Activated T-cell treated with anti-CD3 and anti-CD28 coated beads, Interleukin-2, amount 50 U/mL, for 4 hours (primary cell): Measurements from ENCODE around the gene TBR1. TPM values are rescaled to one million over a fixed set of nuclear protein-coding genes. Genes with fewer than 3 reads are reported as not detected.

Experiments used
- ATAC-seq, 2 donors: fragments of 200-7000 bp; cut with Tn5 transposase; one replicate each; pipeline ENCODE4 v1.10.0; 2021
- DNase-seq: peaks from one replicate; pipeline ENCODE4 v3.0.0-alpha.2; 2020
- H3K27me3 Mint-ChIP-seq: one replicate; pipeline ENCODE4 v1.8.0; 2021; ENCODE audit warnings: low read depth, mixed read lengths
- H3K36me3 Mint-ChIP-seq: one replicate; pipeline ENCODE4 v1.8.0; 2022; ENCODE audit warnings: mixed read lengths; ENCODE audit not compliant: insufficient read depth
- H3K4me1 Mint-ChIP-seq: one replicate; pipeline ENCODE4 v1.8.0; 2021; ENCODE audit warnings: low read depth, mixed read lengths
- H3K4me3 Mint-ChIP-seq: one replicate; pipeline ENCODE4 v1.8.0; 2021; ENCODE audit warnings: mild to moderate bottlenecking, moderate library complexity, mixed read lengths
- H3K9me3 Mint-ChIP-seq: one replicate; pipeline ENCODE4 v1.8.0; 2021; ENCODE audit warnings: mixed read lengths
- total RNA-seq, 3 donors: library from RNA; stranded (reverse); gene quantifications; one replicate each; pipeline ENCODE4 v1.2.1, GENCODE V29; 2021

The TBR1 gene
- not detected for total RNA-seq

DNA sequence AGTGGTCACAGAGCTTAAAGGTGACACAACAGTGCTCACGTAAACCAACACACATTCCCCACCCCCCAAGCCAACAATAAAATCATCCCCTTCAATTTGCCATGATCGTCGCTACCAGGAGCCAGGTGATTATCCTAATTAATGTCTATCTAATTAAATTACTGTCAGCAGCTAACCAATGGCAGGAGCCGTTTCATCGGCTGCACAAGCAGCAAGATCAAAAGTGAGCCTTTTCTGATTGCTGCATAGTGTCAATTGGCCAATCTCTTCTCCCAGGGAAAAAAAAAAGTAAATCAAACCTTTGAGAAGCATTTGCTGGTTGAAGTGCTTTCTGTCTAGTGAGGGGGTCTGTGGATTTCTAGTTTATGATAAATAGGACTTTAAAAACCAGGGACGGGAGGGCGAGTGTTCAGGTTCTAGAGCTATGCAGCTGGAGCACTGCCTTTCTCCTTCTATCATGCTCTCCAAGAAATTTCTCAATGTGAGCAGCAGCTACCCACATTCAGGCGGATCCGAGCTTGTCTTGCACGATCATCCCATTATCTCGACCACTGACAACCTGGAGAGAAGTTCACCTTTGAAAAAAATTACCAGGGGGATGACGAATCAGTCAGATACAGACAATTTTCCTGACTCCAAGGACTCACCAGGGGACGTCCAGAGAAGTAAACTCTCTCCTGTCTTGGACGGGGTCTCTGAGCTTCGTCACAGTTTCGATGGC, at the start of gene TBR1:
TBR1 (plus strand) TSS at position 311 of the 721 bp plus-strand sequence; CDS start at position 425, 114 bp downstream.
- no peak for DNase-seq
- peaks cover 63% of the 10 kb centered on the region for H3K27me3 Mint-ChIP-seq
- H3K9me3 Mint-ChIP-seq: no peaks in the 10 kb centered on the region
- no peak for ATAC-seq
- peaks cover 1% of the 10 kb centered on the region for H3K36me3 Mint-ChIP-seq
- peaks cover 46% of the 10 kb centered on the region for H3K4me1 Mint-ChIP-seq
- H3K4me3 Mint-ChIP-seq: peak within 1 kb of the TSS; percentile 74

DNA sequence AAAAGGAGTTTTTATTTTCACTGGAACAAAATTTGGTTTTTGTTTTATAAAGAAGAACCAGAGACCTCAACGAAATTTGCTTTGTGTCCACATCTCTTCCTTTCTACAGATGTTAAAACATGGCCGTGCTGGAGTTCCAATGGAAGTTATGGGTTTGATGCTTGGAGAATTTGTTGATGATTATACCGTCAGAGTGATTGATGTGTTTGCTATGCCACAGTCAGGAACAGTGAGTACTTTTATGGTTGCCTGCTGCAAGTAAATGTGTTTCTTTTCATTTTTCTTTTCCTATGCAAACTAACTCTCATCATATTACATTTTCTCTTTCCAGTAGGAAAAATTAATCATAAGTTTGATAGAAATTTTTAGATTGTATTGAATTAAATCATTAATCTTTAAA, 48.4 kb upstream of the TBR1 start:
- ATAC-seq (no peak), DNase-seq (no peak)
- Mint-ChIP-seq H3K4me1 (peaks cover 5% of the 10 kb centered on the region), H3K4me3 (no peak overlapping the region), H3K36me3 (peaks cover 29% of the 10 kb centered on the region), H3K9me3 (peaks cover 3% of the 10 kb centered on the region), H3K27me3 (no peaks in the 10 kb centered on the region)

DNA sequence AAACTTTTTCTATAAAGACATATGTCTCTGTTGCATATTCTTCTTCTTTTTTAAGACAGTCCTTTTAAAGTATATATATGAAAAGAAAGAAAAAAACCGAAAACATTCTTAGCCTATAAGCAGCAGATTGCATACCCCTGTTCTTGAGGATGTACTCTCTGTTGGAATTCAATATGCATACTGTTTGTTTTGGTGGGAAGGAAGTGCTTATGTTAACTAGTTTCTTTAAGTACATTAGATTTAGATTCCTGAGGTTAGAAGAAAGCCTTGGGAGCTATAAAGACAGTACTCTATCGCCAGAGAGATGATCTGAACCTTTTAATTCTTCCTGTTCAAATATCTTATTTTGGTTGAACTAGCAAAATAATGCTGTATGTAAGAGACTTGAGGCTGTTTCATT, 46.8 kb upstream of the TBR1 start:
- H3K4me3 Mint-ChIP-seq: no peak overlapping the region
- H3K36me3 Mint-ChIP-seq: peaks cover 21% of the 10 kb centered on the region
- DNase-seq: no peak
- H3K4me1 Mint-ChIP-seq: peaks cover 3% of the 10 kb centered on the region
- ATAC-seq: no peak
- H3K27me3 Mint-ChIP-seq: no peaks in the 10 kb centered on the region
- no peaks in the 10 kb centered on the region for H3K9me3 Mint-ChIP-seq

- Mint-ChIP-seq H3K9me3 (no peaks in the 10 kb centered on the region), H3K27me3 (no peaks in the 10 kb centered on the region), H3K4me1 (peaks cover 2% of the 10 kb centered on the region), H3K36me3 (peaks cover 26% of the 10 kb centered on the region), H3K4me3 (no peak overlapping the region)
- DNase-seq (no peak), ATAC-seq (no peak)
Observed at GRCh38 chr2:161370981-161371380, 45.1 kb upstream of the TBR1 start.

DNA sequence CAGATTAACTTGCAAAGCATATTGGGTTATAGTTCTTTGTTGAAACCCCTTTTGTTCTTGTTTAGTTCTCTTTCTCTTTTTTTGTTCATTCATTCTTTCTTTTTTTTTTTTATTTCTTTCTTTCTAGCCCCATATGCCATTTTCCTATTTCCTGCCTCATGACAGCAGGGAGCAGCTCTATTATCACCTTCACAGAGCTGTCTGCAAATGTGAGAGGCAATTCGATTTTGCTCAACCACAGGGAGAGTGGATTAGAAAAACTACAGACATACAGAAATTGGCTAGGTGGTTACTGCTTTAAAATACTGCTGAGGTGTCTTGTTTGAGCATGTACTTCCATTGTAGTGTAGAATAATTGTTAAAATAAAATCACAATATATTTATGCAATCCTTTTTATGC, 44.2 kb upstream of the TBR1 start:
- no peaks in the 10 kb centered on the region for H3K4me1 Mint-ChIP-seq
- H3K4me3 Mint-ChIP-seq: no peak overlapping the region
- DNase-seq (no peak), ATAC-seq (no peak)
- peaks cover 29% of the 10 kb centered on the region for H3K36me3 Mint-ChIP-seq
- no peaks in the 10 kb centered on the region for H3K27me3 Mint-ChIP-seq
- no peaks in the 10 kb centered on the region for H3K9me3 Mint-ChIP-seq

DNA sequence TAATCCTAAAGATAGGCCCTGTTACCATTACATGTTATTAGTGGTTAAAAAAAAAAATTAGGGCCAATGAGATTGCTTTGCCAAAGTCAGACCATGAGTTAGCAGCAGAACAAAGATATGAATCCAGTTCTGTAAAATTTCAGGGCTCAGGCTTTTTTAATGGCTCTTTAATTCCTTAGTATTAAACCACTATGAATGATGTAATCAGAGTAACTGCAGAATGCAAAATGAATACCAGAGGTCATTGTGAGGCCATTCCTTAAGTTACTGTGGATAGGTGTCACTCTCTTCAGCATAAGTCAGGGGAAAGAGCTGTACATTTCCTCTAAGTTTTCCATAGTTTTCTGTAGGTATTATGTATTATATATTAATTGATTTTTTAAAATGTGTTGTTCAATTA, 42.2 kb upstream of the TBR1 start:
- no peaks in the 10 kb centered on the region for H3K4me1 Mint-ChIP-seq
- H3K27me3 Mint-ChIP-seq: no peaks in the 10 kb centered on the region
- DNase-seq (no peak), ATAC-seq (no peak)
- H3K36me3 Mint-ChIP-seq: peaks cover 28% of the 10 kb centered on the region
- no peak overlapping the region for H3K4me3 Mint-ChIP-seq
- no peaks in the 10 kb centered on the region for H3K9me3 Mint-ChIP-seq

DNA sequence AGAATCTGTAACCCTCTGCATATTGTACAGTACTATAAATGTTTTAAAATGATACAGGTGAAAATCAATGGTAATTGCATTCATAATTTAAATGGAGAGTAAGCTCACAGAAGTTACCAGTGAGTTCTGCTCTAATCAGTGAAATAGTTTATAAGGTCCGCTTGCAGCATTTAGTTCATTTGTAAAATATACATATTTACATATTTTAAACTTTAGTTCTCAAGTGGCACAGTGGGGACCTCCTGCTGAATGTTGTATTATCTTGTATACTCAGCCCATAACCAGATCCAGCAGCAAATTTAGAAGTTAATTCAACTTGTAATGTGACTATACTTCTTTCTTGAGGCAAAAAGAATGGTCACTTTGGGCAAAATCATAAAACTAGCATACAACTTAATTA, 41.7 kb upstream of the TBR1 start:
- Mint-ChIP-seq H3K27me3 (no peaks in the 10 kb centered on the region), H3K4me3 (no peak overlapping the region), H3K9me3 (no peaks in the 10 kb centered on the region), H3K4me1 (no peaks in the 10 kb centered on the region), H3K36me3 (peaks cover 29% of the 10 kb centered on the region)
- ATAC-seq (no peak), DNase-seq (no peak)

GRCh38 chr2:161379740-161380139, 36.4 kb upstream of the TBR1 start:
- ATAC-seq (no peak), DNase-seq (no peak)
- Mint-ChIP-seq H3K36me3 (peaks cover 24% of the 10 kb centered on the region), H3K27me3 (no peaks in the 10 kb centered on the region), H3K4me1 (peaks cover 8% of the 10 kb centered on the region), H3K9me3 (no peaks in the 10 kb centered on the region), H3K4me3 (no peak overlapping the region)

DNA sequence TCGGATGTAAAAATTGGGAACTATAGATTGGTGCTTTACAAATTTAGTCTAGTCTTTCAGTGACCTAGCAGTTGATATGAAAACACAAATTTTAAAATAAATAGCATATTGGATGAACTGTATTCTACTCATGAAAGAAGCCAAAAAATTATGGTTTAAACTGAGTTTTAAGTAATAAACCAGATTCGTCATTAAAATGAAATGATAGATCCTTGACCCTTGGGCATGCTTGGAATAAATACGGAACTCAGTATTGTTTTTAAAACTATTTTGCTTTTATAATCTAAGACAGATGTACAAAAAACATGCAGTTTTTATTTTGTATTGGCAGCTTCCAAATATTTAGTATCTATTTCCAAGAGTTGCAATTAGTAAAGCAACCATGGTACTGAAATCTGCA, 34.6 kb upstream of the TBR1 start:
- Mint-ChIP-seq H3K9me3 (no peaks in the 10 kb centered on the region), H3K4me3 (no peak overlapping the region), H3K36me3 (peaks cover 15% of the 10 kb centered on the region), H3K27me3 (no peaks in the 10 kb centered on the region), H3K4me1 (peaks cover 11% of the 10 kb centered on the region)
- DNase-seq: no peak
- no peak for ATAC-seq

DNA sequence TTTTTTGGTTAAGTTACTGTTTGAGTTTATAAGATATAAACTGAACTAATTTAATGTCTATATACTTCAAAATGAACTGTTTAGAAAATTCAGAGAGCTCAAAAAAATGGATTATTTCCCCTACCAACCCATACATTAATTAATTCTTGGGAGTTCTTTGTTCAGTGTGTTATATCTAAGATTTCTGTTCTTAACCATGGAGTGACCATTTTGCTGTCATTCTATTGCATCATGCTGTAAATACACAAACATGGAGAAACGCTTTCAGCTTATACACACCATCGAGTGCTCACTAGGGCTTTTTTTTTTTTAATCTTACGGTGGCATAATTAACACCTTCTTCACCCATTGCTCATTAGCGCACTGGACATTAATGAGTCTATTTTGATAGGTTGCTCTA, 33.4 kb upstream of the TBR1 start:
- no peaks in the 10 kb centered on the region for H3K9me3 Mint-ChIP-seq
- no peak for DNase-seq
- H3K4me1 Mint-ChIP-seq: peaks cover 11% of the 10 kb centered on the region
- no peaks in the 10 kb centered on the region for H3K27me3 Mint-ChIP-seq
- peaks cover 21% of the 10 kb centered on the region for H3K36me3 Mint-ChIP-seq
- no peak overlapping the region for H3K4me3 Mint-ChIP-seq
- ATAC-seq: no peak

GRCh38 chr2:161384864-161385263, 31.2 kb upstream of the TBR1 start:
- Mint-ChIP-seq H3K4me1 (peaks cover 11% of the 10 kb centered on the region), H3K36me3 (peaks cover 19% of the 10 kb centered on the region), H3K27me3 (no peaks in the 10 kb centered on the region), H3K4me3 (no peak overlapping the region), H3K9me3 (no peaks in the 10 kb centered on the region)
- DNase-seq: no peak
- peak; percentile 80 to 88 for ATAC-seq

DNA sequence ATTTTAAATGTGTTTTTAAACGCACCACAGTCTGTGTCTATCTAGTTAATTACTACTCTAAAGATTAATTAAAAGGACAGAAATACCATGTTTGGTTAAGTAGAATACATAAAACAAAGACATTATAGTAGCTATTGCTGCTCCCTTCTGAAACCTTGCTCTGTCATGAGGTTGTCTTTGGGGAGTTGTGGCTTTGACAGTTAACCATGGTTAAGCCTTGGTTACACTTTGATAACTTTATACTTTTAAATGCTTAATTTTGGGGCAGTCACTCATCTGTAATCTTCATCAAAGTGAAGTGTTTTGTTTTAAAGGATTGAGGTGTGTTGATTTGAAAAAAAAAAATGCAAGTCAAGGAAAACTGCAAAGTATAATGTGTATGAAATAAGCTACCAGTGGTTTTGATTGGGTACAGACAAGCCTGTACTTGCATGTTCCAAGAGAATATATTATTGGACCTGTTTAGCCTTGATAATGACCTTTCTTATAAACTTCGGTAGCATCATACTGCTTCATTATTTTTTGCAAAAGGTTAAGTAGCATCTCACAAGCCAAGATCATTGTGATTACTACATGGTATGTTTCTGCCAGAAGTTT, 29.8 kb upstream of the TBR1 start:
- Mint-ChIP-seq H3K36me3 (peaks cover 24% of the 10 kb centered on the region), H3K4me1 (peaks cover 11% of the 10 kb centered on the region), H3K4me3 (no peak overlapping the region), H3K9me3 (no peaks in the 10 kb centered on the region), H3K27me3 (no peaks in the 10 kb centered on the region)
- ATAC-seq (no peak), DNase-seq (no peak)

GRCh38 chr2:161388146-161388779, 27.8 kb upstream of the TBR1 start:
- no peak for DNase-seq
- Mint-ChIP-seq H3K36me3 (peaks cover 39% of the 10 kb centered on the region), H3K4me3 (no peak overlapping the region), H3K27me3 (no peaks in the 10 kb centered on the region), H3K9me3 (no peaks in the 10 kb centered on the region), H3K4me1 (peaks cover 11% of the 10 kb centered on the region)
- no peak for ATAC-seq

DNA sequence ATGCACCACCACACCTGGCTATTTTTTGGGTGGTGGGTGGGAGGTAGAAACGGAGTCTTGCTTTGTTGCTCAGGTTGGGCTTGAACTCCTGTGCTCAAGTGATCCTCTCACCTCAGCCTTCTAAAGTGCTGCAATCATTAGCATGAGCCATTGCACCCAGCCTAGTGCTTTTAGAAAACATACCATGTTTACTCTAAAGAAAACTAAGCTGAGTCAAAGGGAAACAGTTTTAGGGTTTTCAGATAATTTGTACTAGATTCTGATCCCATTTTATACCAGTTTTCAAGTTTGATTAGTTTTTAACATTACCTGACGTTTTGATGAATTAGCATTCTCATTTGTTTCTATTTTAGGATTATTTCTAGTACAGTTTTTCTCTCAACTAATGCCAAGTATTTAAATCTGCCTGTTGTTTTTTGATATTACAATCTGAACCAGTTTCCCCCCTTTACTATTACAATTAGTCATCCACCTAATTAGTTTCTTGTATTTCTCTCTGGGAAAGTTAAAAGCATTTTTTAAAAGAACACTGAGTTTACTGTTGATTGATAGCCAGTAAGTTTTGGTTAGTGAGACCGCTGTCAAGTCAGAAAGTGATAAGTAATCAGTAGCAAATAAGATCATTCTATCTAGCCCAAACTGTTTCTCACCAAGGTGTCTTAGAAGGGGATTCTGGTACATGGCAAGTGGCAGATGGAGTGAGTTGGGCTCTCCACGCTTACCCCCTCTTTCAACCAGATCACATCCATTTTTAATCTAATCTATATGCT, 24.2 kb upstream of the TBR1 start:
- Mint-ChIP-seq H3K27me3 (no peaks in the 10 kb centered on the region), H3K9me3 (no peaks in the 10 kb centered on the region), H3K36me3 (peaks cover 54% of the 10 kb centered on the region), H3K4me1 (no peaks in the 10 kb centered on the region), H3K4me3 (no peak overlapping the region)
- ATAC-seq (no peak), DNase-seq (no peak)
